Kidney epithelial cell (primary cell): ENCODE results near the gene BFAR. TPM values are rescaled to one million over a fixed set of nuclear protein-coding genes. Genes with fewer than 3 reads are reported as not detected.

ENCODE experiments used
- DNase-seq: peaks from one replicate; pipeline ENCODE4 v3.0.0-alpha.2; 2010; ENCODE audit warnings: low read depth
- H3K27me3 ChIP-seq: 2 replicates; pipeline ENCODE4 v1.6.0; 2011; ENCODE audit warnings: low read length; ENCODE audit not compliant: control insufficient read depth, insufficient read depth
- H3K36me3 ChIP-seq: 2 replicates; pipeline ENCODE4 v1.5.1; 2011; ENCODE audit warnings: low read length; ENCODE audit not compliant: control insufficient read depth, insufficient read depth
- H3K4me3 ChIP-seq: 2 replicates; pipeline ENCODE4 v1.5.1; 2011; ENCODE audit warnings: low read depth, mild to moderate bottlenecking, control low read depth, low read length
- CTCF ChIP-seq: IDR thresholded peaks from 2 replicates; pipeline ENCODE4 v1.5.1; 2011; ENCODE audit warnings: mild to moderate bottlenecking, moderate library complexity, low read length, control low read depth, inconsistent platforms; ENCODE audit not compliant: insufficient read depth, poor library complexity, severe bottlenecking
- total RNA-seq: library from RNA; depleted of rRNA; stranded (reverse); fragments of >200 nt; gene quantifications from 2 replicates; pipeline ENCODE4 v1.2.3, GENCODE V29; 2015

BFAR gene
- total RNA-seq, result 102 and 111 TPM in 2 replicates

GRCh38 chr16:14632693-14633569 is at the start of gene BFAR:
TSS of gene BFAR (plus strand) at chr16:14632951. CDS start at chr16:14644347, 11,396 bp downstream.
- no peaks in the 10 kb centered on the region for H3K27me3 ChIP-seq
- H3K4me3 ChIP-seq, result peak within 1 kb of the TSS; percentile 97
- no peak for TF ChIP-seq CTCF
- peak; percentile 72 for DNase-seq
- no peaks in the 10 kb centered on the region for H3K36me3 ChIP-seq

- H3K36me3 ChIP-seq, result no peaks in the 10 kb centered on the region
These were observed 47.5 kb upstream of the BFAR start for GRCh38 chr16:14585287-14585686.

GRCh38 chr16:14586637-14587305 is 46.0 kb upstream of the BFAR start:
- Histone ChIP-seq H3K4me3 (no peak overlapping the region), H3K27me3 (no peaks in the 10 kb centered on the region), H3K36me3 (no peaks in the 10 kb centered on the region)
- DNase-seq, result no peak
- TF ChIP-seq CTCF, result no peak

More at GRCh38 chr16:14585287-14585686, 47.5 kb upstream of the BFAR start:
- Histone ChIP-seq H3K27me3 (no peaks in the 10 kb centered on the region), H3K4me3 (no peak overlapping the region)
- DNase-seq, result no peak
- no peak for TF ChIP-seq CTCF

GRCh38 chr16:14600164-14600563 is 32.6 kb upstream of the BFAR start:
- no peak for DNase-seq
- Histone ChIP-seq H3K36me3 (peaks cover 1% of the 10 kb centered on the region), H3K4me3 (no peak overlapping the region), H3K27me3 (no peaks in the 10 kb centered on the region)
- TF ChIP-seq CTCF, result peak; percentile 42

- DNase-seq, result no peak
- Histone ChIP-seq H3K36me3 (peaks cover 2% of the 10 kb centered on the region), H3K27me3 (no peaks in the 10 kb centered on the region), H3K4me3 (no peak overlapping the region)
- no peak for TF ChIP-seq CTCF
These were observed 30.2 kb upstream of the BFAR start for GRCh38 chr16:14602443-14602963.
